Activated T-helper 9 cell treated with anti-CD3 and anti-CD28 coated beads, Interleukin-2, amount 50 U/mL, for 16 hours (primary cell): ENCODE results near the gene ADH1B.
"Not testable (repeated sequence)": the region's sequence is repeated elsewhere in the genome, so short reads cannot be mapped to it uniquely, and the experiment has no call there.

Experiments
- DNase-seq: peaks from one replicate; pipeline ENCODE4 v3.0.0-alpha.2; 2020; ENCODE audit warnings: low read depth

The ADH1B gene

DNA sequence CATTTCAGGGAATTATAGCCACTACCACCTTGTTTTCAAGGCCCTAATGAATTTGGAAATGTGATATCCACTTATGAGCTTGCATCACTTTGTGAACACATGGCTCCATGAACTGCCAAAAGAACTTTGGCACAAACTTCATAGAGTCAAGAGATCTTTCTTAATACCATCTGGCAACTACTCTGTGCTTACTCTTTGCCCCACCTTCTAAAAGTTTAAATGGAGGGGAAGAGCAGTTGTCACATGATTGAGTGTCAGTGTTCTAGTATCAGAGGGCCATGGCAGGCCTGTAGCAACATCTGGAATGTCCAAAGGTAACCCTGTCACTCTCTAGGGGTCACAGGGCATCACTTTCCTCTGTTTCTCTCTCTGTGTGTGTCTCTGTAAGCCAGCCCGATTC, 2.6 kb upstream of the ADH1B start:
- DNase-seq, result no peak

GRCh38 chr4:99317811-99318210, 3.4 kb downstream of the ADH1B start:
- not testable (repeated sequence) for DNase-seq

- no peak for DNase-seq
Measured at GRCh38 chr4:99317354-99317753, 3.8 kb downstream of the ADH1B start.

DNA sequence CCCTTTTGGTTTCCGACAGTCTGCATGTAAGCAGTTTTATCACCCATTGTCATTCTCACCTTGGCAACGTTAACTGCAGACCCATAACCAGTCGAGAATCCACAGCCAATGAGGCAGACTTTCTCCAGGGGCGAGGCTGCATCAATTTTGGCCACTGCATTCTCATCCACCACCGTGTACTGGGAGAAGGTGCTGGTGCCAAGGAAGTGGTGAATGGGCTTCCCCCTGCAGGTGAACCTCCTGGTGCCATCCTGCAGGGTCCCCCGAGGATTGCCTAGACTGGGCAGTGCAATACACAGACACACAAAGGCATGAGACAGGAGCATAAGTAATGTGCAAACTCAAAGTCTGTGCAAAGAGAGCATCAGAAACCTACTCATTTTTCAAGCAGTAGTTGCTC, 5.4 kb downstream of the ADH1B start:
- DNase-seq, result no peak

DNA sequence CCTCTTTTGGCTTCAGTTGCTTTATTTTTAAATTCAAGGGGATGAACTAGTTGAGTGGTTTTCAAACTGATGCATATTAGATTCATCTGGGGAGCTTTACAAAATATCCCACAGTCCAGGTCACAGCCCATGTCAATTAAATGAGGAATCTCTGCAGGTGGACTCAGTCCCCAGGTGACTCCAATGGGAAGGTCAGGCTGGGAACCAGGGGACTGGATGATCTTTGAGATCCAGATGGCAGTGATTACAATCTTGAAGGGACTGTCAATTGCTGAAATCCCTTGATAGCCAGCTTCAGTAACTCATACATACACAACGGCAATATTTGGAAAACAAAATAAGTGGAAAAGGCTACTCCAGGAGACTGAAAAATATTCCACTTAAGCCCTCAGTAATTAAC, 7.0 kb downstream of the ADH1B start:
- DNase-seq, result no peak

DNA sequence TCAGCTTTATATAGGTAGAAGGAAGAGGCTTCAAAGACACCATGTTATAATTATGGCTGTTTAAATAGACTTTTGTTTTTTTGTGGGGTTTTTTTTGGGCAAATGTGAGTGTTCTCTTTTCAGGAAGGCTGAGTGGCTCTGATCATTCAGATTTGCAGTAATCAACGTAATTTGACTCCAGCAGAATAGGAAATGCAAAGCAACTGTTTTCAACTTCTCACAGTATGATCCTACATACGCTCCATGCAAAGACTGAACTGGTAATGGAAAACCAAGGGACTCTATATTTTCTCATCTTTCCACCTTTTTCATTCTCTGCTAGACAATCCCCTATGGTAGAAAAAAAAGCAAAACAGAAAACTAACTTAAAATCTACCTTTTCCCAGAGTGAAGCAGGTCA, 10.8 kb downstream of the ADH1B start:
- DNase-seq, result no peak

DNA sequence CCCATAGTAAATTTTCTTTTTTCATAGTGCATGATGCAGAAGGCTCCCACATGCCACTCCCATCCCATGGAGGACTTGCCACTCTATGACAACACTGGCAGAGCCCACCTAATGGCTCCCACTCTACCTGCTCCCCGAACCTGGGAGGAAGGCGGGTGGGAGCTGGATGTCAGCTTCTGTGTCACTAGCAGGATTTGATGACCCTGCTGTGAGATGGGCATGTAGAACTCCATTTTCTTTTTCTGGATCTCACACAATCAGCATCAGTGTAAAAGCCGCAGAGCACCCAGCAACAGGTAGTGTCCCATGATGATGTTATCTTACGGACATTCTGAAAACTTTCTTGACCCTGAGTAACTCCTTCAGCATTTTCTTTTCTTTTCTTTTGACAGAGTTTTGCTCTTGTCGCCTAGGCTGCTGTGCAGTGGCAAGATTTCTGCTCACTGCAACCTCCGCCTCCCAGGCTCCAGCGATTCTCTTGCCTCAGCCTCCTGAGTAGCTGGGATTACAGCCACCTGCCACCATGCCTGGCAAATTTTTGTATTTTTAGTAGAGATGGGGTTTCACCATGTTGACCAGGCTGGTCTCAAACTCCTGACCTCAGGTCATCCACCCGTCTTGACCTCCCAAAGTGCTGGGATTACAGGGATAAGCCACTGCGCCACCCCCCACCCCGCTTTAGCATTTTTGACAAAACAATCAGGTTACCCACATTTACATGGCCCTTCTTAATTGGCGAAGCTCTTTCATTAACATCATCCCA, 15.4 kb downstream of the ADH1B start:
- DNase-seq, result no peak

DNA sequence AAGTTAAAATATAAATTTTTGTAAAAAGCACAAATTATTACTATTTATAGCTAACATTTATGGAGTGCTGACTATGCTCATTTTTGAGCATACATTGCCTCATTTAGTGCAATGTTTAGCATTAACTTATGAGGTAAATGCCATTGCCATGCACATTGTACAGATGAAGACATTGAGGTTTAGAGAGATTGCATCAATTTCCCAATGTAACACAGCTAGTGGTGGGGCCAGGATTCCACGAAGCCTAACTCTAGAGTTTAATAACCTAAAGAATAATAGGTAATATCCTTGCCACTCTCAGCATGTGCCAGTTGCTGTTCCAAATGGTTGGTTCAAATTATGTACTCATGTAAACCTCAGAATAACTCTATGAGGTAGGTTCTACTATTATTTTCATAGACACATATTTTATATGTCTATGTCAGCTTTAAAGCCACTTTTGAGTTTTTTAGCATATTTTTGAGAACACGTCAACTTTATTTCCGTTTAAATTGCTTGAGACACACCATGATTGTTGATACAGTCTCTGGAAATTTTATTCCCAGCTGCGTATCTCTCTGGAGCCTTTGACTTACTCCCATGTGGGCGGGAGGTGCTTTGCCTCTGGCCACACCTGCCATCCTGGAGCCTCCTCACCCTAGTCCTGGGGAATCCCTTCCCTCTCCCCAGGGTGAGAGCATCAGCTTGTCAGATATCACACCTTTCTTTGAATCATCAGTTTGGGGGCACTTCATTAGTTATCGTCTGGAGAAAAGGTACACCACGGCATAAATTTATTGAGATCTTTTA, 19.6 kb downstream of the ADH1B start:
- DNase-seq, result no peak

DNA sequence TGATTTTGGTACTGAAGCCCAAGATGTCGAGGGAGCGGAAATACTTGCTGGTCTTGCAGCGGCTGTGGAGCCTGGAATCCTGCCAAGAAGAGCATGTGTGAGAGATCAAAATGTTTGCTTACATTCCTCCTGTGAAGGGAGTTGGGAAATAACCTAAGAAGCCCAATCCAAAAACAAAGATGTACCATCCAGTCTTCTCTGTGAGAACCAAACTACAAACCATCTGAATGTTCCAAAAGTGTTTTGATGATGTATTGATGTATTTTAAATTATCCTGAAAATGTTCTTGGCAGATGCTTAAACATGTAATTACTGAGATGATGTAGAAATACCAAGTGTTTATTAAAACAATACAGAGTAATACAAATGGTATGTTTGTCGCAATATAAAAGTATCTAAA, 20.3 kb downstream of the ADH1B start:
- DNase-seq, result no peak

DNA sequence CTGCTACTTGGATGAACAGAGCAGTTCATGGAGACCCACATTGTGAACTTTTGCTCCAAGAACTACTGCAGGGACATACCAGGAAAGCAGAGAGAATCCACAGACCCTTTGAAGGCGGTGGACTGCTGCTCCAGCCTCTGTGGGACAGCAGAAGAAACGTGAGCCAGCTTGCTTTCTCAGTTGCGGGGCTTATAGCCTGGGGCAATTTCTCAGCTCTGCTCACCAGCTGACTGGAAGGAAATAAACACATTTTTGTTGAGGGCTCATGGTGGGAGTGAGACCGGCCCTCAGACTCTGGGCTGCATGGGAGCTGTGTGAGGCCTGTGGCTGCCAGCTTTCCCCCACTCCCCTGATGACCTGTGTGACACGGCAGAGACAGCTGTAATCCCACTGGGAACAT, 27.8 kb downstream of the ADH1B start:
- no peak for DNase-seq

GRCh38 chr4:99290848-99291786, 30.1 kb downstream of the ADH1B start, which contains the start of gene ADH1A:
Gene ADH1A (minus strand): TSS chr4:99290985. CDS start chr4:99290914, 71 bp downstream.
- no peak for DNase-seq

- DNase-seq, result no peak
Measured at GRCh38 chr4:99285387-99285786, 35.8 kb downstream of the ADH1B start.

- no peak for DNase-seq
Measured at GRCh38 chr4:99282731-99283130, 38.5 kb downstream of the ADH1B start.

DNA sequence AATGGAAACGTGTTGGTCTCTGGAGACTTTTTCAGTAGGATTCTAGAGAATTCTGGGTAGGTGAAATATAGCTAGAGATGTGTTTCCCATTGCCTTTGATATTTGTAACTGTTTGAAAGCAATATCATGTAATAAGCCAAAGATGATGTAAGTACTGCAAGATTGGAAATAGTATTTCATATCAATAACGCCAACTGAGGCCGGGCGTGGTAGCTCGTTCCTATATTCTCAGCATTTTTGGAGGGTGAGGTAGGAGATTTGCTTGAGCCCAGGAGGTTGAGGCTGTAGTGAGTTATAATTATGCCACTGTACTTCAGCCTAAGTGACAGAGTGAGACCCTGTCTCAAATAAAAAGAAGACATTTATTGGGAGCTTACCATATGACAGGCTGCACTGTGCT, 39.9 kb downstream of the ADH1B start:
- no peak for DNase-seq

GRCh38 chr4:99276417-99276816, 44.8 kb downstream of the ADH1B start:
- DNase-seq, result no peak

DNA sequence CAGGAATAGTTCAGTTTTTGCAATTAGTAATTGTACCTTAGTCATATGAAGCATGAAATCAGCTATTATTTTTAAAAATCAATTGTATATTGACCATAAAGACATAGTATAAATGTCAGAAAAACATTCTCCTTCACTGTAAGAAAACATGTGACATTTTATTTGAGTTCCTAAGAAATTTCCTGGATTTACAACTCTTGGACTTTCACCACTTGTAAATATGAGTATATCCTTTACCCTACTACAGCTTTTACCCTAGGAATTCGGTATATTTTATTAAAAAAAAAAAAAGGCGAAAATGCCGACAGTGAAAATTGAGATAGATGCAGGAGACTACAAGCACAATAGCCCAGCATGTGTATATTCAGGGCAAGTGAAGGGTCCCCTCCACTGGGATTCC, 45.3 kb downstream of the ADH1B start:
- DNase-seq, result no peak

- DNase-seq, result no peak
Measured at GRCh38 chr4:99275050-99275449, 46.2 kb downstream of the ADH1B start.

- no peak for DNase-seq
Measured at GRCh38 chr4:99273704-99274103, 47.5 kb downstream of the ADH1B start.

GRCh38 chr4:99264927-99265326, 56.3 kb downstream of the ADH1B start:
- no peak for DNase-seq
